UCSD-AML1 (cell line): Measurements from ENCODE around the gene NKD1.

Source experiments
- DNase-seq: peaks from one replicate; lab custom pipeline; 2025; ENCODE audit not compliant: unreplicated experiment; lab: John Stamatoyannopoulos, UW

The NKD1 gene

DNA sequence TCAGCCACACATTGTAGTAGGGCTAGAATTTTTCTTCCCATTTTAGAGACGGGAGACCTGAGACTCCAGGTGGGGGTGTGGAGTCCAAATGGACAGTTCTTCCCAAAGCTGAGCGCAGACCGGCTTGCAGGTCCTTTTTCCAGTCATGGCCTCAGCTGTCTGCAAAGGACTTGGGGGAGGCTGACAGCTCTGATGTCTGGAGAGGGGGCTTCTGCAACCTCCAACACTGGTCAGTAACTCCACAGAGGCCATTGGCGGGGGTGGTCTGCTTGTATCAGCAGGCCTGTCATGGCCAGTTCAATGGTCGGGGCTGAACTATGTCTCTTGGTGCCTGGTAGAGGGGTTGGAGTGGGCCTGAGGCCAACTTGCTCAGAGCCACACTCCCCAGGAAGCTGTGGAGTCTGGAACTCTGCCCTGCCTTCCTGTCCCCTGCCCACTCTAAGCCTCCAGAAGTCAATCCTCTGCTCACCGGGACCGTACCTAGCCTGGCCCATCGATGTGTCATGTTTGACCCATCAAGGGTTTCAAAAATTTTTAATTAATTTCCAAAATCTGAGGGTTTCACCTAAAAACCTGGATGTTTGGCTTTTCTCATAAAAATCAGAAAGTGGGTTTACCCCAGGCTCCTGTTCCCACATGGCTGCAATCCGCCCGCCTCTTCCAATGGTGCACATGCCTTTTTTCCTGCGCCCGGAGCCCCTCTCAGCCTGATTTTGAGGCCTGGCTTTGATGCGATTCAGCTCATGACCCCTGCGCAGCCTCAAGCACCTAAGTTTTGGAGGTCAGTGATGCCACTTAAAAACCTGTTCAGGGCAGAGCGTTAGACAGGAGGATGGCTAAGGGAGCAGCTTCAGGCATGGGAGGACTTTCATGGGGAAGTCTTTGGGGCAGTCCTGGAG, 93.0 kb downstream of the NKD1 start:
- peak; percentile 27 for DNase-seq

DNA sequence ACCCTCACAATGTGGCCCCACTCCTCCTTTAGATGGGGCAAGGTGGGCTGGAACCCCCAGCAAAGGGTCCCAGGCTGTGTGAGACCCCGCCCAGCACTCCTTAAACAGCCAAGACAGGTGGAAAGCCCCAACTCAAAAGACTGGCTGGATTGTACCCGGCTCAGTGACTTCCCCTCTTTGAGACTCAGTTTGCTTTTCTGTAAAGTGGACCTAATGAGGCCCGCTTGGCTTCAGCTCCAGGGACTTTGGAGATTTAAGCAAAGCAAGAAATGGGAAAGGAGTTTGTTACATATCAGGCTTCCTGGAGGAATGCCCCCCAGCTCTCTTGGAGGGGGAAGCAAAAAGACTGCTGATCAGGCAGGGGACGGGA, 93.6 kb downstream of the NKD1 start:
- DNase-seq, result no peak

GRCh38 chr16:50642349-50642748, 94.2 kb downstream of the NKD1 start:
- no peak for DNase-seq

DNA sequence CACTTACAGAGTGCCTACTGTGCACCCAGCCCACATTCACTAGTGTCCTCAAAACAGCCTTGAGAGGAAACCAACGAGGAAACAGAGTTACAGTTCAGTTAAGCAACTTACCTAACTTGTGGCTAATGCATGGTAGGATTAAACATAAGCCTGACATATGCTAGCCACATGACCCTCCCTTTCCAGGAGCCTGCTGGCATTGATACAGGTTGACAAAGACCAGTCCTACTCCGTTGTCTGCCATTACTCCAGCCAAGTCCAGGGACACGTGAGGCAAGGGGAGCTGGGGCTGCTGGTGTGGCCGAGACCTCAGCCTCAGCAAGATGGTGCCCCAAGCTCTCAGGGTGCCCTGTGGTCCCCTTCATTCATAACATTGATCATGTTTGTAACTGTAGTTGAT, 95.0 kb downstream of the NKD1 start:
- DNase-seq, result peak; percentile 28

DNA sequence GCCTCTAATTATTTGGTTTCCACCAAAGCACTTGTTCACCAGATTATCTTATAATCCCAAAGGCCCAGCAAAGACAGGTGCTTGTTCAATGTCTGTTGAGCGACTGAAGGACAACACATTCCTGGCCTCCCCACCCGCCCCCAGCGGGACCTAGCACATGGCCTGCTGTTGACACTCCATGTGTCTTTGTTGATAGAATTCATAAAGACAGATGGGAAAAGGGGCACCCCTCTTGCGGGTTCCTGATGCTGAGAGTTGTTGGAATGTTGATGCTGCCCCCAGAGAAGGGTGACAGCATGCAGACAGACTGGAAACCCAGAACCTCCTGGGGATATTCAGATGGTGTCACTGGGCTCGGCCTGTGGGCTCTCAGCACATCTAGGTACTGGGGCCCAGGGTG, 96.0 kb downstream of the NKD1 start:
- no peak for DNase-seq

GRCh38 chr16:50644729-50645128, 96.5 kb downstream of the NKD1 start:
- DNase-seq, result peak; percentile 68

DNA sequence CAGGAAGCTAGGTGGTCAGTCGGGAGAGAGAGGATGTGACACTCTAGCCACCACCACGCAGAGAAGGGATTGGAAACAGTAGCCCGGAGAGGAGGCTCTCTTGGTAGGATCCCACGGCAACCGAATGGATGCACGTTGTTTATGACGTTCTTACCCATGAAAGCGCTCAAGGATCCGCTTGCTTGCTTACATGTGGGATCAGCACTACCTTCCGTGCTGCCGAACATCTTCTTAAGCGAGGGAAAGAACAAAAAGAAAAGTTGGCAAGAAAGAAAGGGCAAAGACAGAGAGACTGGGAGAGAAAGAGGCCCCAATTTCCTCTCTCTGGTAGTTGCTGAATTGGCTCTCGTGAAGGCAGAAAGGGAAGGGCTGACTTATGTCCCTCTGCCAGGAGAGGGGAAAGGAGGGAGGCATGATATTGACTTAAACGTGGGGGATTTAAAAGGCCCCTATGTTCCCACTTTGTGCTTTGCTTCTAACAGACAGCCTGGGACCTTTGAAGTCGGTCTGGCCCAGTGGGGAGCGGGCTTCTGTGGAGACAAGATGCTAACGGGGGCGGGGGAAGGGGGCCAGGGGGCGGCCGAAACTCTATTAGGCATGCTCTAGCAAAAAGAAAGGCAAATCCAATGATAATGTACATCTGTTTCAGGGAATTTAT, 97.5 kb downstream of the NKD1 start:
- no peak for DNase-seq

GRCh38 chr16:50646345-50646744, 98.1 kb downstream of the NKD1 start:
- DNase-seq, result no peak

GRCh38 chr16:50651835-50652438, 103.7 kb downstream of the NKD1 start:
- no peak for DNase-seq

DNA sequence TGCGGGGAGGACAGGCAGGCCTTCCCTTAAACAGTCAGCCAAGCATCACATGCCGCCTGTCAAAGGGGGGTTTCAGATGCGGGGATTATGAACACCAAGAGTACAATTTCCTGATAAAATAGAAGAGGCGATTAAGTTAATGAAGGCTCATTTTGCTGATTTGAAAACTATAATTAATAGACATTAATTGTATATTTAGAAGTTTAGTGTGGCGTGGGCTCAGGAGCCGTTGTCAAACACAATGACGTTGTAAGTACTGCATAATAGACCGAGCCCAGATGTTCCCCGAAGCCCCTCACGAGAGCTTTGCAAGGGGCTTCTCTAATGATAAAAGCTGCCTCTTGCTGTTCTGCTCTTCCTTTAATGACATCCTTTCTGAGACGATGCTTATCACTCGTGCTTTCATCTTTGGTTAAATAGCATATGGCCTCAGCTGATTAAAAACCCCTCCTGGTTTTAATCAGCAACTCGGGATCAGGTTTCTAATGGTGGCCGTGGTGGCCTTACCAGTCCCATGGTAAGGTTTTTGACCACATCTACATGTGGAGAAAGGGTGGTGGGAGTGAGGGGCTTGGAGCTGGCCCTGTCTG, 104.7 kb downstream of the NKD1 start:
- no peak for DNase-seq

DNA sequence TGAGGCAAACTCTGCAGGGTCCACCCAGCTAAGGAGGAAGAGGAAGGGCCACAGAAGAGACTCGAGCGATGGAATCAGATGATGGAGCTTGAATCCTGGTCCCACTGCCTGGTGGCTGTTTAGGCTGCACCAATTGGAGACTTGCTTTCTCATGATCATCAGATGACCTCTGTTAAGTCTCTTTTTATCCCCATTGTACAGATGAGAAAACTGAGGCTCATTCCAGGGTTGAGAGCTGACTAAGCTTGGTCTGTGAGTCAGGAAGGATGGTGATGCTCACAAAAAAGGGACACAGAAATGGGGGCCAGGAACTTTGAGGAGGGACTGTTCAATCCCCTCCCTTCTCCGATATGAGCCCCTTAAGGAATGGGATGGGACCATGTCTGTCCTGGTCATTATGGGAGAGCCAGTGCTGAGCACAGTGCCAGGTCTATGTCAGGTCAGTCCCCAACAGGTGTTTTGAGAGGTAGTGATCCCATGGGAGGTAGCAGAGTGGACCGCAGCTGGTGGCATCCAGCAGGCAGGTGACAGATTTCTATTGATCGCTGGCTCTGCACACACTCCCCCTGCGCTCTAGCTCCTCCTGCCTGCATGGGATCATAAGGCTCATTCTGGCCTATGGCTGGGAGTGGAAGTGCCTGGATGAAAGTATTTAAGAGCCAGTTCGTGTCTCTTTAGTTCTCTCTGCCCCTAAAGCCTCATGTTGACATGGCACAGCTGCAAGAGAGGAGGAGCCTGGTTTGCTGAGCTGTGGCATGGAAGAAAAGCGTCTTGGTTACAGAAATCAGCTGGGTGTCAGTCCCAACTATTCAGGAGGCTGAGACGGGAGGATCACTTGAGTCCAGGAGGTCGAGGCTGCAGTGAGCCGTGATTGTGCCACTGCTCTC, 105.7 kb downstream of the NKD1 start:
- no peak for DNase-seq

- no peak for DNase-seq
These were observed 107.4 kb downstream of the NKD1 start for GRCh38 chr16:50655558-50656055.

GRCh38 chr16:50657241-50657640, 109.0 kb downstream of the NKD1 start:
- DNase-seq, result no peak

GRCh38 chr16:50659806-50660205, 111.6 kb downstream of the NKD1 start:
- no peak for DNase-seq

DNA sequence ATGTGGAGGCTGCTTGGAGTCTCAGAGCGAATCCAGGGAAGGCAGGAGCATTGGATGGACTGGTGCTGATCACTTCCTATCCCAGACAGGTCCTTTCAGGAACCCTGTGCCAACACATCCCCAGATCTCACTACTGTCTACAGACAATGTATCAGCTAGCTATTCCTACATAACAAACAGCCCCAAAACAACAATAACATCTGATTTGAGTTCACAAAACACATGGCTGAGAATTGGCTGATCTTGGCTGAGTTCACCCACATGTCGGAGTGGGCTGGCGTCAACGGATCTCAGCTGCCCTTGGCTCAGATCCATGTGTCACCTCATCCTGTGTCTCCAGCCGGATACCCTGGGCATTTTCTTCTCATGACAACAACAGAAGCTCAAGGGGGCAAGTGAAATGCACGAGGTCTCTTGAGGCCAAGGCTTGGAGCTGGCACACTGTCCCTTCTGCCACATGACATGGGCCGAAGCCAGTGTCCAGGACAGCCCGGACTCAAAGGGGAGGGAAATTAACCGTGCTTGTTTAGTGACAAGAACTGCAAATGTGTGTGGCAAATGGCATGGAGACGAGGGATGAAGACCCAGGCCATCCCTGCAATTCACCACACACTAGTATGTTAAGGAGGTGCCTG, 114.2 kb downstream of the NKD1 start:
- no peak for DNase-seq

GRCh38 chr16:50664270-50664669, 116.1 kb downstream of the NKD1 start:
- peak; percentile 60 for DNase-seq

- peak; percentile 86 for DNase-seq
These were observed 117.1 kb downstream of the NKD1 start for GRCh38 chr16:50665128-50665878.

GRCh38 chr16:50666658-50667496, 118.7 kb downstream of the NKD1 start:
- peak; percentile 82 for DNase-seq
